PC-3 (cell line): ENCODE data around the gene CNN3.

Experiments
- EZH2phosphoT487 ChIP-seq: fragments of 300-600 bp; sonication (generic); IDR thresholded peaks from 2 replicates; pipeline ENCODE4 v1.6.1; 2018; ENCODE audit warnings: mild to moderate bottlenecking, antibody characterized with exemption, low read length, borderline replicate concordance
- TF ChIP-seq, protein P1 (sequence below): fragments of 300-600 bp; sonication (generic); conservative IDR thresholded peaks from 2 replicates; pipeline ENCODE4 v1.5.1; 2017; ENCODE audit warnings: antibody characterized with exemption, low read depth, mild to moderate bottlenecking, low read length

DNA sequence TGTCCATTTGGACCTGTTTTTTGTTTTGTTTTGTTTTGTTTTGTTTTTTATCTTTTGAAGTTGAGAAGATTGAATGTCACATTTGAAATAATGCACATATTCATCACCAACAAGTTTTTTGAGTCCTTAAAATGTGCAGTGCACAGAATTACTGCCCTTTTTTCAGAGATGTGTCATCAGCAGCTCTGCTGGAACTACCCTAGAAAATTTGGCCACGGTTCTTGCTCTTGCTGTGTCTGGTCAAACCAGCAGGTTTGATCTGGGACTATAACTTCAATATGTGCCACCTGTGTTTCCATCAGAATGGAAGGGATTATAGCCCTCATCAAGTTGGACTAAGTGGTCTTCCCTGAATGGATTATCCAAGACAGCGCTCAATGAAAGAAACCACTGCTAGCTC is 24.1 kb upstream of the CNN3 start:
- TF ChIP-seq, protein P1, sequence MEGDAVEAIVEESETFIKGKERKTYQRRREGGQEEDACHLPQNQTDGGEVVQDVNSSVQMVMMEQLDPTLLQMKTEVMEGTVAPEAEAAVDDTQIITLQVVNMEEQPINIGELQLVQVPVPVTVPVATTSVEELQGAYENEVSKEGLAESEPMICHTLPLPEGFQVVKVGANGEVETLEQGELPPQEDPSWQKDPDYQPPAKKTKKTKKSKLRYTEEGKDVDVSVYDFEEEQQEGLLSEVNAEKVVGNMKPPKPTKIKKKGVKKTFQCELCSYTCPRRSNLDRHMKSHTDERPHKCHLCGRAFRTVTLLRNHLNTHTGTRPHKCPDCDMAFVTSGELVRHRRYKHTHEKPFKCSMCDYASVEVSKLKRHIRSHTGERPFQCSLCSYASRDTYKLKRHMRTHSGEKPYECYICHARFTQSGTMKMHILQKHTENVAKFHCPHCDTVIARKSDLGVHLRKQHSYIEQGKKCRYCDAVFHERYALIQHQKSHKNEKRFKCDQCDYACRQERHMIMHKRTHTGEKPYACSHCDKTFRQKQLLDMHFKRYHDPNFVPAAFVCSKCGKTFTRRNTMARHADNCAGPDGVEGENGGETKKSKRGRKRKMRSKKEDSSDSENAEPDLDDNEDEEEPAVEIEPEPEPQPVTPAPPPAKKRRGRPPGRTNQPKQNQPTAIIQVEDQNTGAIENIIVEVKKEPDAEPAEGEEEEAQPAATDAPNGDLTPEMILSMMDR: no peak
- TF ChIP-seq EZH2phosphoT487: no peak
